K562 (cell line): Measurements from ENCODE around the gene DNAH9. TPM values are rescaled to one million over a fixed set of nuclear protein-coding genes. Genes with fewer than 3 reads are reported as not detected.

Experiments used
- ATAC-seq: fragments of 200-7000 bp; cut with Tn5 transposase; 3 replicates; pipeline ENCODE4 v1.9.1; 2020; ENCODE audit warnings: moderate library complexity
- BruUV-seq: library from RNA; stranded (reverse); fragments of 400-500 nt; replicated peaks from 2 replicates; lab custom pipeline; 2021; lab: Mats Ljungman, UMichigan
- CTCF ChIA-PET: fragments of 300-600 bp; formaldehyde crosslinking; extraction: SDS; loops from one replicate; lab custom pipeline; 2021; ENCODE audit warnings: low intra/inter-chr PET ratio; lab: Yijun Ruan, JAX
- POLR2A ChIA-PET: fragments of 300-600, 350-650 bp; sonication (Branson Sonifier 250); formaldehyde crosslinking; extraction: SDS; loops from one replicate; lab custom pipeline; 2021; ENCODE audit warnings: antibody characterized with exemption, inconsistent platforms; lab: Yijun Ruan, JAX
- DNase-seq, 4 experiments: peaks; one replicate each; pipeline versions ENCODE4 v3.0.0 to v3.0.0-alpha.2; 2011 to 2018; ENCODE audit warnings: low spot score in 3 of 4, mixed read lengths in 3 of 4; ENCODE audit errors: extremely low read depth in 1 of 4
- FAIRE-seq: peaks from 2 replicates; lab custom pipeline; 2011; peaks lifted over from hg19 to GRCh38; lab: Jason Lieb, UNC
- H2AFZ ChIP-seq: 2 replicates; pipeline ENCODE4 v1.6.0; 2011; ENCODE audit warnings: low read depth, low read length, control low read depth, inconsistent platforms
- H3K27ac ChIP-seq: fragments of 200-600 bp; 3 replicates; pipeline ENCODE4 v1.8.0; 2011; ENCODE audit warnings: low read depth, mild to moderate bottlenecking, control low read depth, inconsistent platforms, low read length, moderate library complexity, mixed read lengths; ENCODE audit errors: extremely low read depth
- H3K27me3 ChIP-seq, 2 experiments: fragments of 300-600 bp in 1 of 2; 2 replicates in 1 of 2; 3 replicates in 1 of 2; pipeline versions ENCODE4 v1.6.0 to v1.8.0; 2011; ENCODE audit warnings: inconsistent platforms in 2 of 2, low read length in 2 of 2, mild to moderate bottlenecking in 1 of 2, mixed read lengths in 1 of 2, moderate library complexity in 1 of 2; ENCODE audit not compliant: control insufficient read depth in 2 of 2, insufficient read depth in 2 of 2
- H3K36me3 ChIP-seq: fragments of 300-600 bp; 3 replicates; pipeline ENCODE4 v1.8.0; 2011; ENCODE audit warnings: mild to moderate bottlenecking, low read length, inconsistent platforms; ENCODE audit not compliant: control insufficient read depth, insufficient read depth
- H3K4me1 ChIP-seq, 2 experiments: fragments of 200-600 bp in 1 of 2; replicated peaks in 1 of 2; 2 replicates in 1 of 2; 3 replicates in 1 of 2; pipeline versions ENCODE4 v1.5.1 to v1.8.0; 2011; ENCODE audit warnings: inconsistent platforms in 2 of 2, low read length in 2 of 2, mild to moderate bottlenecking in 1 of 2, mixed read lengths in 1 of 2, moderate library complexity in 1 of 2; ENCODE audit not compliant: control insufficient read depth in 2 of 2, insufficient read depth in 2 of 2
- H3K4me2 ChIP-seq: 2 replicates; pipeline ENCODE4 v1.6.1; 2011; ENCODE audit warnings: low read length, control low read depth, inconsistent platforms, mixed read lengths; ENCODE audit not compliant: insufficient read depth
- H3K4me3 ChIP-seq: fragments of 200-600 bp; sonication (generic), shearing (Covaris generic); 2 replicates; pipeline ENCODE4 v1.5.1; 2016; ENCODE audit warnings: control low read depth, inconsistent platforms
- H3K79me2 ChIP-seq: fragments of 200-600 bp; 3 replicates; pipeline ENCODE4 v1.8.0; 2011; ENCODE audit warnings: low read length, inconsistent platforms; ENCODE audit not compliant: control insufficient read depth, insufficient read depth
- H3K9ac ChIP-seq, 2 experiments: 2 replicates each; pipeline versions ENCODE4 v1.6.0 to v1.6.1; 2011; ENCODE audit warnings: low read depth in 2 of 2, low read length in 2 of 2, control low read depth in 1 of 2, inconsistent platforms in 1 of 2, mild to moderate bottlenecking in 1 of 2, mixed read lengths in 1 of 2; ENCODE audit not compliant: insufficient read depth in 1 of 2
- H3K9me1 ChIP-seq: one replicate; pipeline ENCODE4 v1.6.0; 2011; ENCODE audit warnings: inconsistent platforms, mild to moderate bottlenecking, low read length, moderate library complexity; ENCODE audit not compliant: control insufficient read depth, insufficient read depth
- H3K9me3 ChIP-seq: replicated peaks from 2 replicates; pipeline ENCODE4 v1.5.1; 2011; ENCODE audit warnings: low read depth, low read length, inconsistent platforms; ENCODE audit not compliant: control insufficient read depth, insufficient read depth
- H4K20me1 ChIP-seq: replicated peaks from 2 replicates; pipeline ENCODE4 v1.6.1; 2011; ENCODE audit warnings: low read length, inconsistent platforms, mixed read lengths; ENCODE audit not compliant: control insufficient read depth, insufficient read depth
- BCOR ChIP-seq: fragments of 450-650 bp; IDR thresholded peaks from 2 replicates; pipeline ENCODE4 v1.6.1; 2016
- GABPB1 ChIP-seq: sonication (generic); formaldehyde crosslinking; IDR thresholded peaks from 2 replicates; pipeline ENCODE4 v1.8.0; 2022; ENCODE audit warnings: mild to moderate bottlenecking, missing genetic modification reagents
- HNRNPK ChIP-seq: fragments of 200-400 bp; formaldehyde crosslinking; IDR thresholded peaks from one replicate; pipeline ENCODE4 v1.6.1; 2018; ENCODE audit warnings: mild to moderate bottlenecking, low read depth, low read length; ENCODE audit not compliant: poor library complexity, severe bottlenecking
- SNIP1 ChIP-seq: fragments of 450-650 bp; IDR thresholded peaks from 2 replicates; pipeline ENCODE4 v1.7.1; 2017; ENCODE audit warnings: low read depth, mild to moderate bottlenecking
- ZNF121 ChIP-seq: sonication (generic); formaldehyde crosslinking; conservative IDR thresholded peaks from 2 replicates; pipeline ENCODE4 v1.8.0; 2022; ENCODE audit warnings: missing genetic modification reagents
- ZNF134 ChIP-seq: fragments of 250-450 bp; sonication (Bioruptor Pico); conservative IDR thresholded peaks from 2 replicates; pipeline ENCODE4 v1.4.0; 2020
- ZNF232 ChIP-seq: sonication (generic); formaldehyde crosslinking; IDR thresholded peaks from 2 replicates; pipeline ENCODE4 v1.8.0; 2022; ENCODE audit warnings: mild to moderate bottlenecking, missing genetic modification reagents
- ZNF699 ChIP-seq: fragments of 250-450 bp; sonication (Bioruptor Pico); IDR thresholded peaks from 2 replicates; pipeline ENCODE4 v1.8.0; 2021; ENCODE audit warnings: mild to moderate bottlenecking, moderate library complexity; ENCODE audit not compliant: insufficient replicate concordance
- ZNF75A ChIP-seq: fragments of 450-650 bp; formaldehyde crosslinking; IDR thresholded peaks from 2 replicates; pipeline ENCODE4 v1.4.0; 2020; ENCODE audit warnings: mild to moderate bottlenecking
- WGBS: fragments of 100-300 bp; shearing (Covaris generic); methylation state at CpG from one replicate; pipeline ENCODE4 v1.1.6; 2016; ENCODE audit warnings: low coverage, mixed read lengths; ENCODE audit not compliant: insufficient coverage; ENCODE audit errors: missing lambda C conversion rate; 5-methylcytosine and 5-hydroxymethylcytosine counted together
- in situ Hi-C: fragments of 300-500 bp; cut with MboI; formaldehyde crosslinking; loops from 4 replicates; pipeline ENCODE4 v1.15.0; 2018; ENCODE audit warnings: inconsistent platforms, mixed read lengths
- intact Hi-C: fragments of 100-400 bp; cut with micrococcal nuclease; formaldehyde crosslinking; loops from 2 replicates; pipeline ENCODE4 v1.14.2; 2022
- polyA plus RNA-seq, 8 experiments: library from polyadenylated mRNA; depleted of rRNA in 4 of 8; stranded (reverse) in 5 of 8; unstranded in 3 of 8; fragments of >200 nt; fragmentation: Nextera tagmentation in 2 of 8; fragmentation: Illumina TruSeq in 1 of 8; extraction: Ambion mirVana in 2 of 8; extraction: Trizol in 1 of 8; gene quantifications; 2 replicates each; pipeline versions ENCODE4 v1.2.1 to v1.2.3, GENCODE V29; 2011 to 2014; ENCODE audit warnings: inconsistent platforms in 1 of 8, missing spikeins in 1 of 8
- total RNA-seq, 7 experiments: library from RNA; depleted of rRNA in 6 of 7; stranded (reverse); fragments of >200 nt in 6 of 7; fragmentation: Illumina TruSeq in 2 of 7; extraction: Trizol in 2 of 7; gene quantifications; 2 replicates each; pipeline versions ENCODE4 v1.2.1 to v1.2.3, GENCODE V29; 2011 to 2021; ENCODE audit warnings: low replicate concordance in 1 of 7
- TF ChIP-seq, protein P1 (sequence below): fragments of 250-450 bp; sonication (Bioruptor Pico); IDR thresholded peaks from 2 replicates; pipeline ENCODE4 v1.4.0; 2020; ENCODE audit warnings: mild to moderate bottlenecking, moderate library complexity, borderline replicate concordance
- TF ChIP-seq, protein P2 (sequence below): sonication (generic); formaldehyde crosslinking; IDR thresholded peaks from 2 replicates; pipeline ENCODE4 v1.8.1; 2022; ENCODE audit warnings: missing genetic modification reagents

DNAH9 gene
- total and polyA plus RNA-seq, 9 of the 15 experiments (the other 6 are each of a cell fraction or from before 2014, with no cell fraction given): not detected

- FAIRE-seq (no peak), DNase-seq (no peak), ATAC-seq (no peak)
- no peaks in the 10 kb centered on the region for H3K9me3 ChIP-seq
- ChIA-PET CTCF (no interaction called here), POLR2A (no interaction called here)
- TF ChIP-seq, protein P1, sequence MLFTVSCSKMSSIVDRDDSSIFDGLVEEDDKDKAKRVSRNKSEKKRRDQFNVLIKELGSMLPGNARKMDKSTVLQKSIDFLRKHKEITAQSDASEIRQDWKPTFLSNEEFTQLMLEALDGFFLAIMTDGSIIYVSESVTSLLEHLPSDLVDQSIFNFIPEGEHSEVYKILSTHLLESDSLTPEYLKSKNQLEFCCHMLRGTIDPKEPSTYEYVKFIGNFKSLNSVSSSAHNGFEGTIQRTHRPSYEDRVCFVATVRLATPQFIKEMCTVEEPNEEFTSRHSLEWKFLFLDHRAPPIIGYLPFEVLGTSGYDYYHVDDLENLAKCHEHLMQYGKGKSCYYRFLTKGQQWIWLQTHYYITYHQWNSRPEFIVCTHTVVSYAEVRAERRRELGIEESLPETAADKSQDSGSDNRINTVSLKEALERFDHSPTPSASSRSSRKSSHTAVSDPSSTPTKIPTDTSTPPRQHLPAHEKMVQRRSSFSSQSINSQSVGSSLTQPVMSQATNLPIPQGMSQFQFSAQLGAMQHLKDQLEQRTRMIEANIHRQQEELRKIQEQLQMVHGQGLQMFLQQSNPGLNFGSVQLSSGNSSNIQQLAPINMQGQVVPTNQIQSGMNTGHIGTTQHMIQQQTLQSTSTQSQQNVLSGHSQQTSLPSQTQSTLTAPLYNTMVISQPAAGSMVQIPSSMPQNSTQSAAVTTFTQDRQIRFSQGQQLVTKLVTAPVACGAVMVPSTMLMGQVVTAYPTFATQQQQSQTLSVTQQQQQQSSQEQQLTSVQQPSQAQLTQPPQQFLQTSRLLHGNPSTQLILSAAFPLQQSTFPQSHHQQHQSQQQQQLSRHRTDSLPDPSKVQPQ (CRISPR knock-in tag): no peak
- TF ChIP-seq ZNF134 (CRISPR knock-in tag) (no peak), ZNF121 (CRISPR knock-in tag) (no peak), HNRNPK (no peak), ZNF699 (CRISPR knock-in tag) (no peak), SNIP1 (no peak), GABPB1 (CRISPR knock-in tag) (no peak), BCOR (no peak), ZNF232 (no peak), ZNF75A (CRISPR knock-in tag) (no peak)
- TF ChIP-seq, protein P2, sequence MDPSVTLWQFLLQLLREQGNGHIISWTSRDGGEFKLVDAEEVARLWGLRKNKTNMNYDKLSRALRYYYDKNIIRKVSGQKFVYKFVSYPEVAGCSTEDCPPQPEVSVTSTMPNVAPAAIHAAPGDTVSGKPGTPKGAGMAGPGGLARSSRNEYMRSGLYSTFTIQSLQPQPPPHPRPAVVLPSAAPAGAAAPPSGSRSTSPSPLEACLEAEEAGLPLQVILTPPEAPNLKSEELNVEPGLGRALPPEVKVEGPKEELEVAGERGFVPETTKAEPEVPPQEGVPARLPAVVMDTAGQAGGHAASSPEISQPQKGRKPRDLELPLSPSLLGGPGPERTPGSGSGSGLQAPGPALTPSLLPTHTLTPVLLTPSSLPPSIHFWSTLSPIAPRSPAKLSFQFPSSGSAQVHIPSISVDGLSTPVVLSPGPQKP (CRISPR knock-in tag): no peak
- no peak overlapping the region for H3K4me3 ChIP-seq
- intact Hi-C loops: no loop called here
- no peak overlapping the region for H2AFZ ChIP-seq
- H3K36me3 ChIP-seq: no peaks in the 10 kb centered on the region
- 0% methylated on average over 2 of the region's 2 CpGs for WGBS
- H3K4me1 ChIP-seq: no peaks in the 10 kb centered on the region
- no peaks in the 10 kb centered on the region for H3K79me2 ChIP-seq
- H3K27ac ChIP-seq: no peak overlapping the region
- in situ Hi-C loops: no loop called here
- H4K20me1 ChIP-seq: no peaks in the 10 kb centered on the region
- no TSS peak for BruUV-seq
- no peak overlapping the region for H3K4me2 ChIP-seq
- H3K9me1 ChIP-seq: no peaks in the 10 kb centered on the region
- no peak overlapping the region for H3K9ac ChIP-seq
- no peaks in the 10 kb centered on the region for H3K27me3 ChIP-seq
Observed at GRCh38 chr17:11550431-11550830, 47.8 kb upstream of the DNAH9 start.
